OCI-LY3 (cell line): ENCODE results near the gene PTPRN2.

ENCODE experiments used
- CTCF ChIP-seq: fragments of 200-600, 300-600 bp; sonication (generic); IDR thresholded peaks from 2 replicates; pipeline ENCODE4 v1.5.1; 2014; ENCODE audit warnings: antibody characterized with exemption, low read length, low read depth
- EZH2phosphoT487 ChIP-seq: fragments of 200-600 bp; shearing (Covaris generic); IDR thresholded peaks from 2 replicates; pipeline ENCODE4 v1.6.1; 2018; ENCODE audit warnings: antibody characterized with exemption, mixed run types, low read depth

GRCh38 chr7:157795199-157795598 is 792.4 kb downstream of the PTPRN2 start:
- no peak for TF ChIP-seq CTCF
- no peak for TF ChIP-seq EZH2phosphoT487
